GM08714 (cell line): Measurements from ENCODE around the gene PTPRO.

Source experiments
- H3K4me3 ChIP-seq: fragments of 200-500 bp; sonication (Bioruptor generic); 2 replicates; pipeline ENCODE4 v1.5.1; 2014; ENCODE audit warnings: mild to moderate bottlenecking, low read length, inconsistent platforms
- ZNF274 ChIP-seq: IDR thresholded peaks from 2 replicates; pipeline ENCODE4 v1.6.1; 2012; ENCODE audit warnings: mild to moderate bottlenecking, low read depth, low read length

Gene PTPRO

GRCh38 chr12:15629108-15629507, 306.8 kb downstream of the PTPRO start:
- H3K4me3 ChIP-seq: no peak overlapping the region
- no peak for TF ChIP-seq ZNF274

- no peak for TF ChIP-seq ZNF274
Measured at GRCh38 chr12:15629761-15630160, 307.5 kb downstream of the PTPRO start.

GRCh38 chr12:15631007-15631715, 308.9 kb downstream of the PTPRO start:
- no peak overlapping the region for H3K4me3 ChIP-seq
- TF ChIP-seq ZNF274: no peak

More at GRCh38 chr12:15629761-15630160, 307.5 kb downstream of the PTPRO start:
- no peak overlapping the region for H3K4me3 ChIP-seq

- H3K4me3 ChIP-seq: no peak overlapping the region
- TF ChIP-seq ZNF274: no peak
Measured at GRCh38 chr12:15632708-15633107, 310.4 kb downstream of the PTPRO start.

- no peak for TF ChIP-seq ZNF274
- no peak overlapping the region for H3K4me3 ChIP-seq
Measured at GRCh38 chr12:15633201-15633600, 310.9 kb downstream of the PTPRO start.

GRCh38 chr12:15634010-15634683, 311.8 kb downstream of the PTPRO start:
- no peak for TF ChIP-seq ZNF274
- H3K4me3 ChIP-seq: no peak overlapping the region

- no peak for TF ChIP-seq ZNF274
- H3K4me3 ChIP-seq: no peak overlapping the region
Measured at GRCh38 chr12:15636060-15636890, 314.0 kb downstream of the PTPRO start.

- no peak for TF ChIP-seq ZNF274
- H3K4me3 ChIP-seq: no peak overlapping the region
Measured at GRCh38 chr12:15638231-15638630, 315.9 kb downstream of the PTPRO start.

GRCh38 chr12:15644700-15645099, 322.4 kb downstream of the PTPRO start:
- H3K4me3 ChIP-seq: no peak overlapping the region
- TF ChIP-seq ZNF274: no peak

GRCh38 chr12:15646581-15646980, 324.3 kb downstream of the PTPRO start:
- no peak for TF ChIP-seq ZNF274
- no peak overlapping the region for H3K4me3 ChIP-seq
